ENCODE results near the gene ZNF469. TPM values are rescaled to one million over a fixed set of nuclear protein-coding genes. Genes with fewer than 3 reads are reported as not detected.

ZNF469 gene
- total RNA-seq, 4 donors from 2014 or later: 0.17 to 0.49 (median 0.40) TPM

DNA sequence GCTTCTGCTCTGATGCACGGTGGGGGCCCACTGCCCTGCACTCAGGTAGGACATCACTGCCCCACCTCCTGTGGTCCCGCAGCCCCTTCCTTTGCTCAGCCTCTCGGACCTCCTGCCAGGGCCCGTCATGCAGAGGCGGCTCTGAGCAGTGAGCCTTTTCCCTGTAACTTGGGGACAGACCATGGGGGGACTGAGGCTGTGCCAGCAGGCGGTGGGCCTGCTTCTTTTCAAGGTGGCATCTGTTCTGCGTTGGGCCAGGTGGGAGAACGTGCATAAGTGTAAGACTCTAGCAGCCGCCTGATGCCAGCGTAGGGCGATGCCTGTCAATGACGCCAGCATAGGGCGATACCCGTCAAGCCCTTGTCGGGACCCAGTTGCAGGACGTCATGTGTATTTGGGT, 40.3 kb upstream of the ZNF469 start:
- intact Hi-C loops (cut with DNase I; ENCODE audit: low total_unique reads): no loop called here
- no peak overlapping the region for H3K4me3 ChIP-seq (ENCODE audit: low read depth, poor library complexity, severe bottlenecking)
- TF ChIP-seq POLR2A (IDR thresholded peaks at IDR 0.05): no peak
- TF ChIP-seq, protein P1, sequence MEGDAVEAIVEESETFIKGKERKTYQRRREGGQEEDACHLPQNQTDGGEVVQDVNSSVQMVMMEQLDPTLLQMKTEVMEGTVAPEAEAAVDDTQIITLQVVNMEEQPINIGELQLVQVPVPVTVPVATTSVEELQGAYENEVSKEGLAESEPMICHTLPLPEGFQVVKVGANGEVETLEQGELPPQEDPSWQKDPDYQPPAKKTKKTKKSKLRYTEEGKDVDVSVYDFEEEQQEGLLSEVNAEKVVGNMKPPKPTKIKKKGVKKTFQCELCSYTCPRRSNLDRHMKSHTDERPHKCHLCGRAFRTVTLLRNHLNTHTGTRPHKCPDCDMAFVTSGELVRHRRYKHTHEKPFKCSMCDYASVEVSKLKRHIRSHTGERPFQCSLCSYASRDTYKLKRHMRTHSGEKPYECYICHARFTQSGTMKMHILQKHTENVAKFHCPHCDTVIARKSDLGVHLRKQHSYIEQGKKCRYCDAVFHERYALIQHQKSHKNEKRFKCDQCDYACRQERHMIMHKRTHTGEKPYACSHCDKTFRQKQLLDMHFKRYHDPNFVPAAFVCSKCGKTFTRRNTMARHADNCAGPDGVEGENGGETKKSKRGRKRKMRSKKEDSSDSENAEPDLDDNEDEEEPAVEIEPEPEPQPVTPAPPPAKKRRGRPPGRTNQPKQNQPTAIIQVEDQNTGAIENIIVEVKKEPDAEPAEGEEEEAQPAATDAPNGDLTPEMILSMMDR (IDR thresholded peaks at IDR 0.05): no peak
- no peak for DNase-seq (ENCODE audit: low spot score in 2 of 2)
- 92 to 95% methylated on average over 15 to 16 of the region's 16 CpGs for WGBS, 2 donors

DNA sequence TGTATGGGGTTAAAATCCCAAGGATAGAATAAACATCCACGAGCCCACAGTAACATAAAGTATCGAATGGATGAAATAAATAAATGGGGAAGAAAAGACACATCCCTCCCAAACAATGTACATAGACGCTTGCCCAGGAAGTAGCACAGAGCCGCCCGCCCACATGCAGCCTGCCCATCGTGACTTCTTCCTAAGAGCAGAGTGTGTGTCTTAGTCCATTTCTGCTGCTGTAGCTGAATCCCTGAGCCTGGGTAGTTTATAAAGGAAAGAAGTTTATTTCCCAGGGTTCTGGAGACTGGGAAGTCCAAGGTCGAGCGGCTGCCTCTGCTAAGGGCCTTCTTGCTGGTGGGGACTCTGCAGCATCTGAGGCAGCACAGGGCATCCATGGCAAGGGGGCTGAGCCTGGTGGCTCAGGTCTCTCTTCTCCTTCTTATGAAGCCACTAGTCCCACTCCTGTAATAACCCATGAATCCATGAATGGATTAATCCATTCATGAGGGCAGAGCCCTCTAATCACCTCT, 39.4 kb upstream of the ZNF469 start:
- TF ChIP-seq, protein P1 (IDR thresholded peaks at IDR 0.05): no peak
- TF ChIP-seq POLR2A (IDR thresholded peaks at IDR 0.05): no peak
- intact Hi-C loops (cut with DNase I; ENCODE audit: low total_unique reads): no loop called here
- no peak for DNase-seq (ENCODE audit: low spot score in 2 of 2)

DNA sequence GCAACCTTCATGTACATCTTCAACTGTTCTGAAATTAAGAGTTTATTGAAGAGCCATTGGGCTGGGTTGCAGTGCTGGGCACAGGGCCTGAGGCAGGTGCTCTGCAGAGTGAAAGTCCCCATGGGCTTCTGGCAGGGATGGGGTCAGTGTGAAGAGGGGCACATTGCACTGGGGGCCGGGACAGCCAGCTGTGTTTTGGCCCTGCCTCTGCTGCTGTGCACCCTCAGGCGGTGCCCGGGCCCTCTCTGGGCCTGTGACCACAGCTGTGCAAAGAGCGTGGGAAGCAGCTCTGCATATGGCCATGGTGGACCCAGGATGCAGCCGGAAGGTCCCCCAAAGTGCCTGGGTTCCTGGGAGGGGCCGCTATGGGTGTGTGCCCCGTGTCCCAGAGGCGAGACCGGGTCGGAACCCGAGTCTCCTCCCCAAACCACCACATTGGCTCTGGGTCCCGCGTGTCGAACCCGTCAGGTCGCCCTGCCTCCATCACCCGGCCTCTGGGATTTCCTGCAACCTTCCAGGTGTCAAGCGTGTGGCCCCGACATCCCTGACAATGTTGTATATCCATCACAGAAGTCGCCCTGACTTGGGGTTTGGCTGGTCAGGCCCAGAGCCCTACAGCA, 38.2 kb upstream of the ZNF469 start:
- no peak for TF ChIP-seq POLR2A (IDR thresholded peaks at IDR 0.05)
- TF ChIP-seq, protein P1 (IDR thresholded peaks at IDR 0.05): no peak
- 90 to 94% methylated on average over 16 to 20 of the region's 20 CpGs for WGBS, 2 donors
- H3K4me3 ChIP-seq (ENCODE audit: low read depth, poor library complexity, severe bottlenecking): no peak overlapping the region
- intact Hi-C loops (cut with DNase I; ENCODE audit: low total_unique reads): no loop called here
- no peak for DNase-seq (ENCODE audit: low spot score in 2 of 2)

More for the DNA sequence above, 39.4 kb upstream of the ZNF469 start:
- 85 to 95% methylated on average over 8 of the region's 8 CpGs for WGBS, 2 donors
- no peak overlapping the region for H3K4me3 ChIP-seq (ENCODE audit: low read depth, poor library complexity, severe bottlenecking)

DNA sequence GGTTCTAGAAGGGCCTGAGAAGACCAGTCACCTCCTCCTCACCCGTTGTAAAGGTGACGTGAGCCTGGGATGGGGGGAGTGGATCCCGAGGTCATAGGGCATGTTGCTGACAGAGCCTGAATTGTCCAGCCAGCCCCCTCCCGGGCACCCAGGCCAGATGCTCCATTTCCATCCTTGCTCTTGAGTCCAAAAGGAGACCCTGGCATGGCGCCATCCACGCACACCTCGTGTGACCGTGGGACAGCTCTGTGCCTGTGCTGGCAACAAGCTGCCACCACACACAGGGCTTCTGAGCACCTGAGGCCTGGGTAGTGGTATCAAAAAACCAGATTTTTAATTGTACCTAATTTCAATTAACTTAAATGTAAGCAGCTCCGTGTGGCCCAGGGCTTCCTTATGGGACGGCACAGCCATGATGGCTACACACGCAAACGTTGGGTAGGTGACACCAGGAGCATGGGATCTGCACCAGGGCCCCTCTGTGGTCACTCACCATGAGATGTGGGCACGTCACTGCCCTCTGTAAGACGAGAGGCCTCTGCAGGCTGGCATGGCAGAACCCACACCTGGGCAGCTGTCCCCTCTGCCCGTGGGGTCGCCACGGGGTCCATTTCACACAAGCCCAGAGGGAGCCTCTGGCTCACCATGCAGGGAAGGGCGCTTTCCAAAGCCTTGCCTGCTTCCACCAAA, 37.6 kb upstream of the ZNF469 start:
- no peak overlapping the region for H3K4me3 ChIP-seq (ENCODE audit: low read depth, poor library complexity, severe bottlenecking)
- TF ChIP-seq, protein P1 (IDR thresholded peaks at IDR 0.05): no peak
- no peak for TF ChIP-seq POLR2A (IDR thresholded peaks at IDR 0.05)
- intact Hi-C loops (cut with DNase I; ENCODE audit: low total_unique reads): no loop called here
- no peak for DNase-seq (ENCODE audit: low spot score in 2 of 2)
- 77 to 79% methylated on average over 18 of the region's 18 CpGs for WGBS, 2 donors

DNA sequence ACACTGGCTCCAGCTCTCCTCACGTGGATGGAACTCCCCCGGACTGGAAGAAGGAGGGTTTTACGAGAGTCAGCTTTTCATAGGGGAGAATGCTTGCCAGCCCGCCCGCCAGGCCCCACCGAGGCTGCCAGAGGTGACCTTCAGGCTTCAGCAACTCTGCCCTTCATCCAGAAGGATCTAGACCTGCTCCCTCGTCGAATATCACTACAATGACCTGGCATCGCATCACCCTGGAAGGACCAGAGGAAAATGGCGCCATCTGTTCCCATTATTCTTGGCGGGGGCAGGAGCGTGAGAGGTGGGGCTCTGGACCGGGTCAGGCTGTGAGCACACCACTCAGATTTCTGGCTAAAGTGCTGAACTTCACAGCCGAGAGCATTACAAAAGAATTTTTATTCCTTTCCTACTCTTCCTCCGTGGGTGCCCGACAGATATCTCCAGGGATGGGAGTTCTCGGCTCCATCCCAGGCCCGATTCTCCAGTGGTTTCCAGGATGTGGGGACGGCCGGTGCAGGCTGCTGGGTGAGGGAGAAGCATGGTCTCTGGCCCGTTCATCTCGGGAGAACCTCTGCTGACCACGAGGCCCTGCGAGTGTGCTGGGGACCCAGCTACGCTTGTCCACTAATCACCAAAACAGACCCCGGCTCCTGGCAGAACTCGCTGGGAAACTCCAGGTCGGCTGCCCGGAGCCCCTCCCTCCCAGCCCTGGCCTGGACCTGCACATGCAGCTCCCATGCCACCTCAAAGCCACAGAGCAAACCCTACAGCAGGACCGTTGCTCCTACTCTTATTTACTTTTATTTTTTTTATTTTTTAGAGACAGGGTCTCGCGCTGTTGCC, 36.8 kb upstream of the ZNF469 start:
- TF ChIP-seq POLR2A (IDR thresholded peaks at IDR 0.05): no peak
- TF ChIP-seq, protein P1 (IDR thresholded peaks at IDR 0.05): no peak
- no peak overlapping the region for H3K4me3 ChIP-seq (ENCODE audit: low read depth, poor library complexity, severe bottlenecking)
- 70 to 73% methylated on average over 31 to 32 of the region's 32 CpGs for WGBS, 2 donors
- no peak for DNase-seq (ENCODE audit: low spot score in 2 of 2)
- intact Hi-C loops (cut with DNase I; ENCODE audit: low total_unique reads): no loop called here

Measured in lower leg skin (tissue), 4 donors.